PC-3 (cell line): ENCODE results near the gene UTF1. TPM values are rescaled to one million over a fixed set of nuclear protein-coding genes. Genes with fewer than 3 reads are reported as not detected.
A peak's percentile ranks its signal among the peaks of the same experiment; 100 is the strongest.

ENCODE experiments used
- ATAC-seq: fragments of 200-7000 bp; cut with Tn5 transposase; 2 replicates; pipeline ENCODE4 v1.9.1; 2020; ENCODE audit warnings: mild to moderate bottlenecking, moderate library complexity
- BruUV-seq: library from RNA; stranded (reverse); fragments of 400-500 nt; replicated peaks from 2 replicates; lab custom pipeline; 2021; lab: Mats Ljungman, UMichigan
- CTCF ChIA-PET: fragments of 300-600 bp; sonication (Branson Sonifier 250); formaldehyde crosslinking; loops from one replicate; lab custom pipeline; 2022; ENCODE audit warnings: antibody characterized with exemption; lab: Charles Lee
- POLR2A ChIA-PET: fragments of 300-600 bp; sonication (Branson Sonifier 250); formaldehyde crosslinking; loops from one replicate; lab custom pipeline; 2022; ENCODE audit warnings: antibody characterized with exemption; ENCODE audit not compliant: unreplicated experiment; lab: Charles Lee
- DNase-seq: peaks from one replicate; pipeline ENCODE4 v3.0.0-alpha.2; 2015
- H2AFZ ChIP-seq: fragments of 300-600 bp; sonication (generic); 2 replicates; pipeline ENCODE4 v1.6.0; 2016; ENCODE audit warnings: antibody characterized with exemption, low read length
- H3F3A ChIP-seq: fragments of 300-600 bp; sonication (generic); one replicate; pipeline ENCODE4 v1.6.0; 2017; ENCODE audit warnings: antibody characterized with exemption, low read length, control low read depth, mild to moderate bottlenecking; ENCODE audit not compliant: unreplicated experiment
- H3K27ac ChIP-seq: fragments of 300-600 bp; sonication (generic); 2 replicates; pipeline ENCODE4 v1.5.1; 2016; ENCODE audit warnings: mild to moderate bottlenecking, low read length
- H3K27me3 ChIP-seq: fragments of 300-600 bp; sonication (generic); 2 replicates; pipeline ENCODE4 v1.6.1; 2016; ENCODE audit warnings: low read length, mixed read lengths
- H3K36me3 ChIP-seq: fragments of 300-600 bp; sonication (generic); 2 replicates; pipeline ENCODE4 v1.6.1; 2016; ENCODE audit warnings: low read depth, mixed run types, low read length, mixed read lengths
- H3K4me1 ChIP-seq: fragments of 300-600 bp; sonication (generic); 2 replicates; pipeline ENCODE4 v1.5.1; 2016; ENCODE audit warnings: low read length; ENCODE audit not compliant: insufficient read depth
- H3K4me2 ChIP-seq: fragments of 300-600 bp; sonication (generic); 2 replicates; pipeline ENCODE4 v1.6.0; 2016; ENCODE audit warnings: low read length
- H3K4me3 ChIP-seq: fragments of 300-600 bp; sonication (generic); 2 replicates; pipeline ENCODE4 v1.5.1; 2016; ENCODE audit warnings: mild to moderate bottlenecking, low read length, mixed read lengths
- H3K79me2 ChIP-seq: fragments of 300-600 bp; sonication (generic); 2 replicates; pipeline ENCODE4 v1.6.1; 2017; ENCODE audit warnings: low read length, mixed read lengths
- H3K9ac ChIP-seq: fragments of 300-600 bp; sonication (generic); 2 replicates; pipeline ENCODE4 v1.6.0; 2016; ENCODE audit warnings: mild to moderate bottlenecking, low read length
- H3K9me2 ChIP-seq: fragments of 300-600 bp; sonication (generic); replicated peaks from 2 replicates; pipeline ENCODE4 v1.6.1; 2016; ENCODE audit warnings: mixed run types, low read length, mixed read lengths
- H3K9me3 ChIP-seq: fragments of 300-600 bp; sonication (generic); 2 replicates; pipeline ENCODE4 v1.6.1; 2016; ENCODE audit warnings: low read length, mixed read lengths
- H4K20me1 ChIP-seq: fragments of 300-600 bp; sonication (generic); 2 replicates; pipeline ENCODE4 v1.6.1; 2016; ENCODE audit warnings: low read length, mixed read lengths
- CTCF ChIP-seq: fragments of 300-600 bp; sonication (generic); conservative IDR thresholded peaks from 2 replicates; pipeline ENCODE4 v1.5.1; 2017; ENCODE audit warnings: antibody characterized with exemption, low read depth, mild to moderate bottlenecking, low read length
- EZH2 ChIP-seq: fragments of 300-600 bp; sonication (generic); IDR thresholded peaks from one replicate; pipeline ENCODE4 v1.6.1; 2017; ENCODE audit warnings: antibody characterized with exemption, mild to moderate bottlenecking, low read length; ENCODE audit not compliant: unreplicated experiment
- EZH2phosphoT487 ChIP-seq: fragments of 300-600 bp; sonication (generic); IDR thresholded peaks from 2 replicates; pipeline ENCODE4 v1.6.1; 2018; ENCODE audit warnings: mild to moderate bottlenecking, antibody characterized with exemption, low read length, borderline replicate concordance
- intact Hi-C: fragments of 100-400 bp; cut with micrococcal nuclease; formaldehyde crosslinking; loops from 2 replicates; pipeline ENCODE4 v1.9.0; 2023
- total RNA-seq: library from RNA; depleted of rRNA; stranded (reverse); fragments of >200 nt; gene quantifications from 2 replicates; pipeline ENCODE4 v1.2.3, GENCODE V29; 2014

Gene UTF1
- total RNA-seq, 1 experiment from 2014 or later, result not detected

GRCh38 chr10:133276435-133277201, 46.6 kb downstream of the UTF1 start, which contains the start of gene ADAM8:
TSS of gene ADAM8 (minus strand) at chr10:133276868. CDS start at chr10:133276817, 51 bp downstream.
- Histone ChIP-seq H3F3A (peaks cover 4% of the 10 kb centered on the region), H3K4me3 (peak within 1 kb of the TSS; percentile 82), H3K36me3 (no peaks in the 10 kb centered on the region; the same call in 1 of the 2 replicates), H4K20me1 (no peaks in the 10 kb centered on the region), H3K9me3 (no peaks in the 10 kb centered on the region), H3K79me2 (peaks cover 32% of the 10 kb centered on the region), H3K9me2 (no peaks in the 10 kb centered on the region), H3K27me3 (no peaks in the 10 kb centered on the region), H2AFZ (no peak within 1 kb of the TSS), H3K4me2 (peak within 1 kb of the TSS; percentile 97), H3K27ac (peak within 1 kb of the TSS; percentile 98), H3K9ac (peak within 1 kb of the TSS; percentile 96), H3K4me1 (peaks cover 54% of the 10 kb centered on the region)
- ATAC-seq, result peak; percentile 28
- CTCF ChIA-PET, result no interaction called here
- BruUV-seq, result no TSS peak
- intact Hi-C loops, result no loop called here
- POLR2A ChIA-PET, result no interaction called here
- peak; percentile 61 for DNase-seq
- TF ChIP-seq CTCF (no peak), EZH2 (no peak), EZH2phosphoT487 (no peak)

GRCh38 chr10:133277277-133277992, 47.4 kb downstream of the UTF1 start:
- peak overlapping the region; percentile 51 for H3K4me3 ChIP-seq
- no peaks in the 10 kb centered on the region for H3K9me3 ChIP-seq
- peaks cover 4% of the 10 kb centered on the region for H3F3A ChIP-seq
- H3K79me2 ChIP-seq, result peaks cover 32% of the 10 kb centered on the region
- no peak for ATAC-seq
- no peak for DNase-seq
- H3K4me1 ChIP-seq, result peaks cover 54% of the 10 kb centered on the region
- peak overlapping the region; percentile 97 for H3K4me2 ChIP-seq
- H3K27ac ChIP-seq, result peak overlapping the region; percentile 98
- H3K27me3 ChIP-seq, result no peaks in the 10 kb centered on the region
- no peaks in the 10 kb centered on the region; the same call in 1 of the 2 replicates for H3K36me3 ChIP-seq
- BruUV-seq, result no TSS peak
- H2AFZ ChIP-seq, result no peak overlapping the region
- H3K9me2 ChIP-seq, result no peaks in the 10 kb centered on the region
- ChIA-PET CTCF (no interaction called here), POLR2A (no interaction called here)
- intact Hi-C loops, result no loop called here
- TF ChIP-seq CTCF (no peak), EZH2phosphoT487 (no peak), EZH2 (no peak)
- H3K9ac ChIP-seq, result peak overlapping the region; percentile 96
- no peaks in the 10 kb centered on the region for H4K20me1 ChIP-seq
